Activated CD8-positive, alpha-beta memory T cell treated with anti-CD3 and anti-CD28 coated beads, Interleukin-2, amount 50 U/mL, for 1 hour (primary cell): ENCODE data around the gene TAF7.
"Not testable (repeated sequence)": the region's sequence is repeated elsewhere in the genome, so short reads cannot be mapped to it uniquely, and the experiment has no call there.

Experiments
- DNase-seq: peaks from one replicate; pipeline ENCODE4 v3.0.0-alpha.2; 2020; ENCODE audit errors: extremely low read depth

The TAF7 gene

GRCh38 chr5:141338538-141339306 lies 18.1 kb upstream of the TAF7 start, which contains the start of gene PCDHGA2:
Gene PCDHGA2 (plus strand): TSS chr5:141338760.
- no peak for DNase-seq

- not testable (repeated sequence) for DNase-seq
Observed at GRCh38 chr5:141332571-141332970, 12.0 kb upstream of the TAF7 start.

GRCh38 chr5:141330299-141331080 lies 9.9 kb upstream of the TAF7 start, which contains the start of gene PCDHGA1:
Gene PCDHGA1 (plus strand): TSS chr5:141330514.
- no peak for DNase-seq

GRCh38 chr5:141328231-141328630 lies 7.6 kb upstream of the TAF7 start:
- no peak for DNase-seq

- no peak for DNase-seq
Observed at GRCh38 chr5:141326088-141326854, 5.7 kb upstream of the TAF7 start.

GRCh38 chr5:141322261-141322660 lies 1.7 kb upstream of the TAF7 start:
- no peak for DNase-seq

GRCh38 chr5:141319699-141320098 lies 885 bp downstream of the TAF7 start:
- DNase-seq, result no peak

- no peak for DNase-seq
Observed at GRCh38 chr5:141319202-141319601, 1.4 kb downstream of the TAF7 start.

GRCh38 chr5:141316963-141317362 lies 3.6 kb downstream of the TAF7 start:
- not testable (repeated sequence) for DNase-seq

GRCh38 chr5:141313711-141314110 lies 6.9 kb downstream of the TAF7 start:
- no peak for DNase-seq

- DNase-seq, result no peak
Observed at GRCh38 chr5:141306630-141307029, 14.0 kb downstream of the TAF7 start.

GRCh38 chr5:141303756-141304155 lies 16.8 kb downstream of the TAF7 start, which contains the start of gene SLC25A2:
Gene SLC25A2 (minus strand): TSS chr5:141304049. CDS start chr5:141303865, 184 bp downstream.
- DNase-seq, result no peak

- no peak for DNase-seq
Observed at GRCh38 chr5:141298376-141298775, 22.2 kb downstream of the TAF7 start.

GRCh38 chr5:141272906-141273305 lies 47.7 kb downstream of the TAF7 start:
- DNase-seq, result no peak

GRCh38 chr5:141269195-141269594 lies 51.4 kb downstream of the TAF7 start:
- no peak for DNase-seq
